GM12878 (cell line): ENCODE data around the gene HNRNPA2B1. TPM values are rescaled to one million over a fixed set of nuclear protein-coding genes. Genes with fewer than 3 reads are reported as not detected.
A peak's percentile ranks its signal among the peaks of the same experiment; 100 is the strongest.

Source experiments
- CHD1 ChIP-seq: IDR thresholded peaks from 2 replicates; pipeline ENCODE4 v1.6.1; 2012; ENCODE audit warnings: low read depth, low read length, improper control_type of control experiment
- E4F1 ChIP-seq: fragments of 450-650 bp; IDR thresholded peaks from 2 replicates; pipeline ENCODE4 v1.6.1; 2018; ENCODE audit warnings: borderline replicate concordance, mild to moderate bottlenecking; ENCODE audit not compliant: partially characterized antibody
- ESRRA ChIP-seq: IDR thresholded peaks from 2 replicates; pipeline ENCODE4 v1.6.1; 2012; ENCODE audit warnings: mild to moderate bottlenecking, low read length, improper control_type of control experiment
- HDAC6 ChIP-seq: fragments of 200-600 bp; sonication (generic); IDR thresholded peaks from one replicate; pipeline ENCODE4 v1.8.0; 2017; ENCODE audit warnings: antibody characterized with exemption; ENCODE audit not compliant: unreplicated experiment
- JUND ChIP-seq: IDR thresholded peaks from 2 replicates; pipeline ENCODE4 v1.6.1; 2012; ENCODE audit warnings: low read depth, mild to moderate bottlenecking, low read length, improper control_type of control experiment, moderate library complexity
- PML ChIP-seq: IDR thresholded peaks from 2 replicates; pipeline ENCODE4 v1.6.1; 2012; ENCODE audit warnings: low read length, inconsistent platforms
- POLR2A ChIP-seq: IDR thresholded peaks from 2 replicates; pipeline ENCODE4 v1.6.1; 2011; ENCODE audit warnings: low read depth, mild to moderate bottlenecking, low read length
- RAD21 ChIP-seq: IDR thresholded peaks from 2 replicates; pipeline ENCODE4 v1.6.1; 2011; ENCODE audit warnings: mild to moderate bottlenecking, low read depth, low read length, moderate library complexity; ENCODE audit not compliant: insufficient read depth
- RBBP5 ChIP-seq: fragments of 200-600 bp; sonication (generic); conservative IDR thresholded peaks from 2 replicates; pipeline ENCODE4 v1.6.1; 2016
- RELB ChIP-seq: fragments of 450-650 bp; IDR thresholded peaks from 2 replicates; pipeline ENCODE4 v1.6.1; 2017; ENCODE audit warnings: low read depth, mild to moderate bottlenecking, moderate library complexity
- SIN3A ChIP-seq: IDR thresholded peaks from 2 replicates; pipeline ENCODE4 v1.6.1; 2012; ENCODE audit warnings: low read depth, low read length, improper control_type of control experiment
- SIX5 ChIP-seq: IDR thresholded peaks from 2 replicates; pipeline ENCODE4 v1.6.1; 2011; ENCODE audit warnings: mild to moderate bottlenecking, low read depth, low read length, moderate library complexity; ENCODE audit not compliant: severe bottlenecking
- SMAD5 ChIP-seq: IDR thresholded peaks from 2 replicates; pipeline ENCODE4 v1.6.1; 2016; ENCODE audit warnings: antibody characterized with exemption, low read depth
- SMARCA5 ChIP-seq: fragments of 450-650 bp; IDR thresholded peaks from 2 replicates; pipeline ENCODE4 v1.6.1; 2017; ENCODE audit warnings: mild to moderate bottlenecking
- SPI1 ChIP-seq: IDR thresholded peaks from 2 replicates; pipeline ENCODE4 v1.6.1; 2011; ENCODE audit warnings: low read depth, mild to moderate bottlenecking, low read length, moderate library complexity, borderline replicate concordance; ENCODE audit not compliant: insufficient read depth
- ZNF24 ChIP-seq: fragments of 450-650 bp; IDR thresholded peaks from 2 replicates; pipeline ENCODE4 v1.6.1; 2017; ENCODE audit warnings: antibody characterized with exemption, mild to moderate bottlenecking
- polyA plus RNA-seq, 11 experiments: library from polyadenylated mRNA; depleted of rRNA in 4 of 11; unstranded in 6 of 11; stranded (reverse) in 5 of 11; fragments of >200 nt; fragmentation: Nextera tagmentation in 4 of 11; fragmentation: Illumina TruSeq in 1 of 11; extraction: Ambion mirVana in 4 of 11; extraction: Trizol in 1 of 11; gene quantifications; 1 replicate in 1 of 11; 2 replicates in 10 of 11; pipeline versions ENCODE4 v1.2.1 to v1.2.3, GENCODE V29; 2011 to 2016; ENCODE audit warnings: inconsistent platforms in 2 of 11, missing spikeins in 2 of 11, low read depth in 1 of 11
- total RNA-seq, 4 experiments: library from RNA; depleted of rRNA in 3 of 4; stranded (reverse); fragments of >200 nt in 3 of 4; fragmentation: Illumina TruSeq in 1 of 4; extraction: Trizol in 1 of 4; gene quantifications; 2 replicates each; pipeline versions ENCODE4 v1.2.1 to v1.2.3, GENCODE V29; 2013 to 2021
- TF ChIP-seq, protein P1 (sequence below): fragments of 450-650 bp; IDR thresholded peaks from 2 replicates; pipeline ENCODE4 v1.6.1; 2017; ENCODE audit warnings: mild to moderate bottlenecking, moderate library complexity
- TF ChIP-seq, protein P2 (sequence below): fragments of 450-650 bp; IDR thresholded peaks from 2 replicates; pipeline ENCODE4 v1.6.1; 2016; ENCODE audit warnings: mild to moderate bottlenecking, moderate library complexity, borderline replicate concordance

Gene HNRNPA2B1
- total and polyA plus RNA-seq, 10 of the 15 experiments (the other 5 are each of a cell fraction or from before 2014, with no cell fraction given) = 295 to 1,396 (median 932) TPM

DNA sequence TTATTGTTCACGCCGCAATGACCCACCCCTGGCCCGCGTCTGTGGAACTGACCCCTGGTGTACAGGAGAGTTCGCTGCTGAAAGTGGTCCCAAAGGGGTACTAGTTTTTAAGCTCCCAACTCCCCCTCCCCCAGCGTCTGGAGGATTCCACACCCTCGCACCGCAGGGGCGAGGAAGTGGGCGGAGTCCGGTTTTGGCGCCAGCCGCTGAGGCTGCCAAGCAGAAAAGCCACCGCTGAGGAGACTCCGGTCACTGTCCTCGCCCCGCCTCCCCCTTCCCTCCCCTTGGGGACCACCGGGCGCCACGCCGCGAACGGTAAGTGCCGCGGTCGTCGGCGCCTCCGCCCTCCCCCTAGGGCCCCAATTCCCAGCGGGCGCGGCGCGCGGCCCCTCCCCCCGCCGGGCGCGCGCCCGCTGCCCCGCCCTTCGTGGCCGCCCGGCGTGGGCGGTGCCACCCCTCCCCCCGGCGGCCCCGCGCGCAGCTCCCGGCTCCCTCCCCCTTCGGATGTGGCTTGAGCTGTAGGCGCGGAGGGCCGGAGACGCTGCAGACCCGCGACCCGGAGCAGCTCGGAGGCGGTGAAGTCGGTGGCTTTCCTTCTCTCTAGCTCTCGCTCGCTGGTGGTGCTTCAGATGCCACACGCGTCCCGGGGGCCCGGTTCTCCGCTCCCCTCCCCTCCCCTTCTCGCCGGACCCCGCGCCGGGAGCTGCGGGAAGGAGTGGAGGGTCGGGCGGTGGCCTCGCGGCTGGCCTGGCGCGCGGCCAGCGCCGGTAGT lies 887 bp upstream of the HNRNPA2B1 start, which contains the start of gene CBX3 (continued):
- TF ChIP-seq HDAC6 = no peak
- peak; percentile 88; the same call in 1 of the 2 replicates for TF ChIP-seq SMAD5
- TF ChIP-seq, protein P1, sequence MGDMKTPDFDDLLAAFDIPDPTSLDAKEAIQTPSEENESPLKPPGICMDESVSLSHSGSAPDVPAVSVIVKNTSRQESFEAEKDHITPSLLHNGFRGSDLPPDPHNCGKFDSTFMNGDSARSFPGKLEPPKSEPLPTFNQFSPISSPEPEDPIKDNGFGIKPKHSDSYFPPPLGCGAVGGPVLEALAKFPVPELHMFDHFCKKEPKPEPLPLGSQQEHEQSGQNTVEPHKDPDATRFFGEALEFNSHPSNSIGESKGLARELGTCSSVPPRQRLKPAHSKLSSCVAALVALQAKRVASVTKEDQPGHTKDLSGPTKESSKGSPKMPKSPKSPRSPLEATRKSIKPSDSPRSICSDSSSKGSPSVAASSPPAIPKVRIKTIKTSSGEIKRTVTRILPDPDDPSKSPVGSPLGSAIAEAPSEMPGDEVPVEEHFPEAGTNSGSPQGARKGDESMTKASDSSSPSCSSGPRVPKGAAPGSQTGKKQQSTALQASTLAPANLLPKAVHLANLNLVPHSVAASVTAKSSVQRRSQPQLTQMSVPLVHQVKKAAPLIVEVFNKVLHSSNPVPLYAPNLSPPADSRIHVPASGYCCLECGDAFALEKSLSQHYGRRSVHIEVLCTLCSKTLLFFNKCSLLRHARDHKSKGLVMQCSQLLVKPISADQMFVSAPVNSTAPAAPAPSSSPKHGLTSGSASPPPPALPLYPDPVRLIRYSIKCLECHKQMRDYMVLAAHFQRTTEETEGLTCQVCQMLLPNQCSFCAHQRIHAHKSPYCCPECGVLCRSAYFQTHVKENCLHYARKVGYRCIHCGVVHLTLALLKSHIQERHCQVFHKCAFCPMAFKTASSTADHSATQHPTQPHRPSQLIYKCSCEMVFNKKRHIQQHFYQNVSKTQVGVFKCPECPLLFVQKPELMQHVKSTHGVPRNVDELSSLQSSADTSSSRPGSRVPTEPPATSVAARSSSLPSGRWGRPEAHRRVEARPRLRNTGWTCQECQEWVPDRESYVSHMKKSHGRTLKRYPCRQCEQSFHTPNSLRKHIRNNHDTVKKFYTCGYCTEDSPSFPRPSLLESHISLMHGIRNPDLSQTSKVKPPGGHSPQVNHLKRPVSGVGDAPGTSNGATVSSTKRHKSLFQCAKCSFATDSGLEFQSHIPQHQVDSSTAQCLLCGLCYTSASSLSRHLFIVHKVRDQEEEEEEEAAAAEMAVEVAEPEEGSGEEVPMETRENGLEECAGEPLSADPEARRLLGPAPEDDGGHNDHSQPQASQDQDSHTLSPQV = no peak
- peak; percentile 87 for TF ChIP-seq CHD1
- TF ChIP-seq, protein P2, sequence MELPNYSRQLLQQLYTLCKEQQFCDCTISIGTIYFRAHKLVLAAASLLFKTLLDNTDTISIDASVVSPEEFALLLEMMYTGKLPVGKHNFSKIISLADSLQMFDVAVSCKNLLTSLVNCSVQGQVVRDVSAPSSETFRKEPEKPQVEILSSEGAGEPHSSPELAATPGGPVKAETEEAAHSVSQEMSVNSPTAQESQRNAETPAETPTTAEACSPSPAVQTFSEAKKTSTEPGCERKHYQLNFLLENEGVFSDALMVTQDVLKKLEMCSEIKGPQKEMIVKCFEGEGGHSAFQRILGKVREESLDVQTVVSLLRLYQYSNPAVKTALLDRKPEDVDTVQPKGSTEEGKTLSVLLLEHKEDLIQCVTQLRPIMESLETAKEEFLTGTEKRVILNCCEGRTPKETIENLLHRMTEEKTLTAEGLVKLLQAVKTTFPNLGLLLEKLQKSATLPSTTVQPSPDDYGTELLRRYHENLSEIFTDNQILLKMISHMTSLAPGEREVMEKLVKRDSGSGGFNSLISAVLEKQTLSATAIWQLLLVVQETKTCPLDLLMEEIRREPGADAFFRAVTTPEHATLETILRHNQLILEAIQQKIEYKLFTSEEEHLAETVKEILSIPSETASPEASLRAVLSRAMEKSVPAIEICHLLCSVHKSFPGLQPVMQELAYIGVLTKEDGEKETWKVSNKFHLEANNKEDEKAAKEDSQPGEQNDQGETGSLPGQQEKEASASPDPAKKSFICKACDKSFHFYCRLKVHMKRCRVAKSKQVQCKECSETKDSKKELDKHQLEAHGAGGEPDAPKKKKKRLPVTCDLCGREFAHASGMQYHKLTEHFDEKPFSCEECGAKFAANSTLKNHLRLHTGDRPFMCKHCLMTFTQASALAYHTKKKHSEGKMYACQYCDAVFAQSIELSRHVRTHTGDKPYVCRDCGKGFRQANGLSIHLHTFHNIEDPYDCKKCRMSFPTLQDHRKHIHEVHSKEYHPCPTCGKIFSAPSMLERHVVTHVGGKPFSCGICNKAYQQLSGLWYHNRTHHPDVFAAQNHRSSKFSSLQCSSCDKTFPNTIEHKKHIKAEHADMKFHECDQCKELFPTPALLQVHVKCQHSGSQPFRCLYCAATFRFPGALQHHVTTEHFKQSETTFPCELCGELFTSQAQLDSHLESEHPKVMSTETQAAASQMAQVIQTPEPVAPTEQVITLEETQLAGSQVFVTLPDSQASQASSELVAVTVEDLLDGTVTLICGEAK = no peak
- no peak for TF ChIP-seq SIX5
- TF ChIP-seq ZNF24 = no peak
- TF ChIP-seq SMARCA5 = no peak
- 0 out of 2 replicates have a peak, but pooled peaks have one; percentile 41 for TF ChIP-seq JUND
- no peak for TF ChIP-seq RBBP5
- TF ChIP-seq RELB = 0 out of 2 replicates have a peak, but pooled peaks have one; percentile 22
- TF ChIP-seq SIN3A = no peak
- TF ChIP-seq ESRRA = peak; percentile 62; the same call in 1 of the 2 replicates
- peak; percentile 96 for TF ChIP-seq POLR2A
- no peak for TF ChIP-seq RAD21
- peak; percentile 48; the same call in 1 of the 2 replicates for TF ChIP-seq SPI1
- TF ChIP-seq PML = 0 out of 2 replicates have a peak, but pooled peaks have one; percentile 45
- no peak for TF ChIP-seq E4F1
